ENCODE data around the gene CHD1L.

Gene CHD1L

DNA sequence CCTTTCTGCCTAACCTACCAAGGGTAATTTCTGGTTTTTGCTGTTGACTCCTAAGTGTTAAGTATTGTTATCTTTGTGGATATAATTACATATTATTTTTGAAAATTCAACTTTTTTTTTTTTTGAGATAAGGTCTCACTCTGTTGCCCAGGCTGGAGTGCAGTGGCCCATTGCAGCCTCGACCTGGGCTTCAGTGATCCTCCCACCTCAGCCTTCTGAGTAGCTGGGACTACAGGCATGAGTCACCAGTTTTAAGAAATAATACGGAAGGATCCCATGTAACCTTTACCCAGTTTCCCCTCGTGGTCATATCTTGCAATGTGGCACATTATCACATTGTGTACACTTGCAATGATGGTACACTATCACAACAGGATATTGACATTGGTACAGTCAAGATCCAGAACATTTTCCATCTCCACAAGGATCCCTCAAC lies 3.1 kb downstream of the CHD1L start:
- H3K27me3 ChIP-seq = no peaks in the 10 kb centered on the region
- peaks cover 40 to 61% (median 51%) of the 10 kb centered on the region in 10 experiments for H3K4me1 ChIP-seq
- H3K9me3 ChIP-seq (replicated peaks in 1 of 11) = peaks cover 0 to 31% (median 21%) of the 10 kb centered on the region in 11 experiments; a peak in 14 of 22 replicates
- peaks cover 0 to 36% (median 13%) of the 10 kb centered on the region in 11 experiments; a peak in 10 of 22 replicates for H3K36me3 ChIP-seq
- H3K27ac ChIP-seq = peak overlapping the region in 2 of 11 experiments; percentile 20 to 28; a peak in 3 of 22 replicates
- peak overlapping the region; percentile 69 to 99 (median 89); a peak in 21 of 22 replicates for H3K4me2 ChIP-seq
- H3K4me3 ChIP-seq = peak overlapping the region in 2 of 10 experiments; percentile 0 to 12; a peak in 2 of 20 replicates
- H4K20me1 ChIP-seq = peaks cover 0 to 74% (median 57%) of the 10 kb centered on the region in 11 experiments; a peak in 18 of 22 replicates
- TF ChIP-seq Cebpa-rat (IDR thresholded peaks at IDR 0.05) = no peak
- no peak overlapping the region for H3K9ac ChIP-seq

DNA sequence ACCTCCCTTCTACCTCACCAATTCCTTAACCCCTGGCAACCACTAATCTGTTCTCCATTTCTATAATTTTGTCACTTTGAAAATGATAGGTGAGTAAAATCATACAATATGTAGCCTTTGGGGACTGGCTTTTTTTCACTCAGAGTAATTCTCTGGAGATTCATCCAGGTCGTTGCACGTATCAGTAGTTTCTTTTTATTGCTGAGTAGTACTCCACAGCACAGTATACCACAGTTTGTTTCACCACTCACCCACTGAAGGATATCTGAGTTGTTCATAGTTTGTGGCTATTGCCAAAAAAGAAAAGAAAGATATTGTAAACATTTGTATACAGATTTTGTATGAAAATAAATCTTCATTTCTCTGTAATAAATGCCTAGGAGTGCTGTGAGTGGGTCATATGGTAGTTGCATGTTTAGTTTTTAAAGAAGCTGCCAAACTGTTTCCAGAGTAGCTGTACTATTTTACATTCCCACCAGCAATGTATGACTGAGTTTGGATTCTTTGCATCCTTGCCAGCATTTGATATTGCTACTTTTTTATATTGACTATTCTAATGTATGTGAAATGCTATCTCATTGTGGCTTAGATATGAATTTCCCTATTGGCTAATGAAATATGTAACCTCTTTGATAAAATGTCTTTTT lies 3.7 kb downstream of the CHD1L start:
- peak overlapping the region in 8 of 11 experiments; percentile 69 to 99 (median 88); a peak in 16 of 22 replicates for H3K4me2 ChIP-seq
- H3K36me3 ChIP-seq = peaks cover 0 to 41% (median 18%) of the 10 kb centered on the region in 11 experiments; a peak in 12 of 22 replicates
- H3K9me3 ChIP-seq (replicated peaks in 1 of 11) = peaks cover 0 to 33% (median 21%) of the 10 kb centered on the region in 11 experiments; a peak in 14 of 22 replicates
- peaks cover 0 to 79% (median 63%) of the 10 kb centered on the region in 11 experiments; a peak in 18 of 22 replicates for H4K20me1 ChIP-seq
- no peak overlapping the region for H3K4me3 ChIP-seq
- peaks cover 40 to 61% (median 54%) of the 10 kb centered on the region in 10 experiments for H3K4me1 ChIP-seq
- TF ChIP-seq Cebpa-rat (IDR thresholded peaks at IDR 0.05) = no peak
- H3K27ac ChIP-seq = peak overlapping the region in 4 of 11 experiments; percentile 10 to 79 (median 30); a peak in 5 of 22 replicates
- H3K9ac ChIP-seq = peak overlapping the region in 1 of 11 experiments; percentile 21; a peak in 1 of 22 replicates
- H3K27me3 ChIP-seq = no peaks in the 10 kb centered on the region

DNA sequence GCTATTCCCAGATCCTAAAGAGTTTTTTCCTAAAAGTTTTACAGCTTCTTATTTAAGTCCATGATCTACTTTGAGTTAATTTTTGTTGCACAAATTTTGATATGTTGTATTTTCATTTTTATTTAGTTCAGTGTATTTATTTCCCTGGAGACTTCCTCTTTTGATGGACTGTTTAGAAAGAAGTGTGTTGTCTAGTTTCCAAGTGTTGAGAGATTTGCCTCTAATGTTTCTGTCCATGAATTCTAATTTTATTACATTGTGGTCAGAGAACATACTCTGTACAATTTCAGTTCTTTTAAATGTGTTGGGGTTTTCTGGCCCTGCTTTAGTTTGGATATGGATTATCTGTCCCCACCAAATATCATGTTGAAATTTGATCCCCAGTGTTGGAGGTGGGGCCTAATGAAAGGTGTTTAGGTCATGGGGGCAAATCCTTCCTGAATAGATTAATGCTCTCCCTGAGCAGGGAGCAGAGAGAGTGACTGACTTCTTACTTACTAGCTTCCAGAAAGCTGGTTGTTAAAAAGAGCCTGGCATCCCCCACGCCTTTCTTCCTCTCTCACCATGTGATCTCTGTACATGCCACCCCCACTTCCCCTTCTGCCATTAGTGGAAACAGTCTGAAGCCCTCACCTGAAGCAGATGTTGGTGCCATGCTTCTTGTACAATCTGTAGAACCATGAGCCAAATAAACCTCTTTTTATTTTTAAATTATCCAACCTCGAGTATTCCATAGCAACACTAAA lies 4.6 kb downstream of the CHD1L start:
- H4K20me1 ChIP-seq = peaks cover 0 to 88% (median 72%) of the 10 kb centered on the region in 11 experiments; a peak in 18 of 22 replicates
- peak overlapping the region in 5 of 11 experiments; percentile 2 to 60 (median 47); a peak in 5 of 22 replicates for H3K9ac ChIP-seq
- peak overlapping the region in 8 of 11 experiments; percentile 23 to 79 (median 50); a peak in 12 of 22 replicates for H3K27ac ChIP-seq
- peaks cover 0 to 51% (median 26%) of the 10 kb centered on the region in 11 experiments; a peak in 17 of 22 replicates for H3K36me3 ChIP-seq
- no peaks in the 10 kb centered on the region for H3K27me3 ChIP-seq
- H3K4me3 ChIP-seq = peak overlapping the region in 5 of 10 experiments; percentile 5 to 36 (median 14); a peak in 5 of 20 replicates
- peaks cover 0 to 33% (median 21%) of the 10 kb centered on the region in 11 experiments; a peak in 14 of 22 replicates for H3K9me3 ChIP-seq (replicated peaks in 1 of 11)
- H3K4me1 ChIP-seq = peaks cover 36 to 55% (median 49%) of the 10 kb centered on the region in 10 experiments
- H3K4me2 ChIP-seq = peak overlapping the region; percentile 60 to 99 (median 81)
- TF ChIP-seq Cebpa-rat (IDR thresholded peaks at IDR 0.05) = no peak

DNA sequence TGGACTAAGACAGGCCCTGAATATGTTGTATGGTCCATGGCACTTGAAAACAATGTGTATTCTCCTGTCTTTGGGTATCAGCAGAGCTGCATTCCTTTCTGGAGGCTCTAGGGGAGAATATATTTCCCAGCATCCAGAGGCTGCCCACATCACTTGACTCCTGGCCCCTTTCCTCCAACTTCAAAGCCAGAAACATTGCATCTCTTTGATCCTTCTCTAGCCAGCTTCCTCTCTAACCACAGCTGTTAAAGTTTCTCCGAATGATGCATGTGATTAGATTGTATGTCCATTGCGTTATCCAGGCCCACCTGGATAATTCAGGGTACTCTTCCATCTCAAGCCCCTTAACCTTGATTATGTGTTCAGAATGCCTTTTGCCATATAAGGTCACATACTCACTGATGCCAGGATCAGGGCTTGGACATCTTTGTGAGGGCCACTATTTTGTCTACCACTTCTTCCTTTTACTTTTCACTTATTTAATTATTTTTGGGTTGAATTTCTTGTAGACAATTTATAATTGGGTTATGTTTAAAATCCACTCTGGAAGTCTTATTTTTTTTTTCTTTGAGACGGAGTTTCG lies 5.3 kb downstream of the CHD1L start:
- TF ChIP-seq Cebpa-rat (IDR thresholded peaks at IDR 0.05) = no peak
- Histone ChIP-seq H3K27me3 (no peaks in the 10 kb centered on the region), H3K4me1 (peaks cover 34 to 54% (median 47%) of the 10 kb centered on the region in 10 experiments), H3K4me3 (peak overlapping the region in 4 of 10 experiments; percentile 7 to 36 (median 19); a peak in 2 of 20 replicates), H3K36me3 (peaks cover 4 to 57% (median 33%) of the 10 kb centered on the region in 11 experiments; a peak in 21 of 22 replicates), H3K9ac (0 out of 22 replicates have a peak overlapping the region, but pooled peaks of 2 of the 11 experiments have one; percentile 47 to 54), H4K20me1 (peaks cover 0 to 95% (median 79%) of the 10 kb centered on the region in 11 experiments; a peak in 18 of 22 replicates), H3K27ac (peak overlapping the region in 8 of 11 experiments; percentile 23 to 79 (median 50); a peak in 11 of 22 replicates), H3K4me2 (peak overlapping the region; percentile 60 to 99 (median 81)), H3K9me3 (replicated peaks in 1 of 11) (peaks cover 0 to 36% (median 21%) of the 10 kb centered on the region in 11 experiments; a peak in 14 of 22 replicates)

DNA sequence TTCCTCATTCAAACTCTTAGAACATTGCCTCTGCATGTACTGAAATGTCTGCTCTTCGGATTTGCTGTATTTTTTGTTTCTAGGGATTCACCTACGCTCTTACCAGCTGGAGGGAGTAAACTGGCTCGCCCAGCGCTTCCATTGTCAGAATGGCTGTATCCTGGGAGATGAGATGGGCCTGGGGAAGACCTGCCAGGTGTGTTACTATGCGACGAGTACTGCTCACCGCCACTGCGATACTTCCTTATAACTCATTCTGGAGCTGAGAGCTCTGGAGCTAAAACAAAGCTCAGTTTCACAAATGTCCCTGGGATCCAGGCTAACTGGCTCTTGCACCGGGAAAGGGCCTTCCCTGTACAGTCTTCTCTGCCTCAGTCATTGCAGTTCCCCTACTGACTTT lies 10.1 kb downstream of the CHD1L start:
- no peak overlapping the region for H3K9ac ChIP-seq
- H3K27ac ChIP-seq = no peak overlapping the region
- peaks cover 43 to 88% (median 69%) of the 10 kb centered on the region in 11 experiments for H3K36me3 ChIP-seq

DNA sequence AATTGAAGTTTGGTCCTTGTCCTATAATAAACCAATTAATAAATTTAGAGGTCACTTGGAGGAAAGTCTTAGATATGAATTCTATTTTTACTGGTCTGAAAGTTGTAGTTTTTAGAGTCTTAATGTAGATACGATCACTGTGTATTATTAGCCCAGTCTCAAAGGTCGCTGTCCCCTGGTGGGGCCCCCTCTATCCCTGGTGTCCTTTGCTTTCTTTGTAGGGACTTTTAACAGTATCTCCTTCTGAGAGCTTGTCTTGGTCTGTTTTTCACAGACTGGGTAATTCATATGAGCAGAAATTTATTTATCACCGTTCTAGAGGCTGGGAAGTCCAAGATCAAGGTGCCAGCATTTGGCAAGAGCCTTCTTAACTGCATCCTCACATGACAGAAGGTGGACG lies 18.5 kb downstream of the CHD1L start:
- no peak overlapping the region for H3K27ac ChIP-seq

More for the DNA sequence above, 10.1 kb downstream of the CHD1L start:
- Histone ChIP-seq H3K27me3 (no peaks in the 10 kb centered on the region), H3K4me3 (no peak overlapping the region), H3K4me1 (peaks cover 3 to 18% (median 13%) of the 10 kb centered on the region in 10 experiments), H4K20me1 (peaks cover 0 to 94% (median 61%) of the 10 kb centered on the region in 11 experiments; a peak in 19 of 22 replicates), H3K4me2 (no peak overlapping the region), H3K9me3 (replicated peaks in 1 of 11) (peaks cover 0 to 39% (median 20%) of the 10 kb centered on the region in 11 experiments; a peak in 14 of 22 replicates)
- no peak for TF ChIP-seq Cebpa-rat (IDR thresholded peaks at IDR 0.05)

DNA sequence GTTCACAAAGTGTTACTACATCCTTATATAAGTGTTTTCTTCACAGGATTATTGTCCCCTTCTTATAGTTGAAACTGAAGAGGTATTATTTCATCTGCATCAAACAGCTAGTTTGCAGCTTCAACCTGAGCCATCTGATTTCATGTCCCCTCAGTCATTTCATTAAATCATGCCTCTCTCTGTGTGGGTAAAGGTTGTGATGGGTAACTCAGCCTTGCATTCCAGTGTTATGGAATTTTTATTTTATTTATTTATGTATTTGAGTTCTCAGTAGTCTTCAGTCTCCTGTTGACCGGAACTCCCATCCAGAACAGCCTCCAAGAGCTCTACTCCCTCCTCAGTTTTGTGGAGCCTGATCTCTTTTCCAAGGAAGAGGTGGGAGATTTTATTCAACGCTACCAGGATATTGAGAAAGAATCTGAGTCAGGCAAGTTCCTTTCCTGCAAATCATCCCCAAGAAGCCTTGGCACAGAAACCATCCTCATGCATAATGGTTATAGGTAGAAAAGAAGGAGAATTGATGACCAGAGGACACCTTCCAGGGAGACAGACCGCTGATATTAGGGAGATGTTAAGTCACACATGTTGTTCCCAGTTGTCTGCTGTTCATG lies 21.8 kb downstream of the CHD1L start:
- H3K9me3 ChIP-seq (replicated peaks in 1 of 11) = no peaks in the 10 kb centered on the region
- H3K4me2 ChIP-seq = no peak overlapping the region
- no peak overlapping the region for H3K4me3 ChIP-seq
- H3K36me3 ChIP-seq = peaks cover 96 to 100% (median 99%) of the 10 kb centered on the region in 11 experiments
- no peak overlapping the region for H3K9ac ChIP-seq
- no peaks in the 10 kb centered on the region for H3K27me3 ChIP-seq
- no peak overlapping the region for H3K27ac ChIP-seq
- H4K20me1 ChIP-seq = peaks cover 0 to 12% (median 0%) of the 10 kb centered on the region in 11 experiments; a peak in 4 of 22 replicates
- TF ChIP-seq Cebpa-rat (IDR thresholded peaks at IDR 0.05) = no peak
- H3K4me1 ChIP-seq = 0 out of 20 replicates have a peak, but pooled peaks cover 0 to 11% (median 0%) of the 10 kb centered on the region in 10 experiments

More for the DNA sequence above, 18.5 kb downstream of the CHD1L start:
- 0 out of 20 replicates have a peak, but pooled peaks cover 0 to 9% (median 0%) of the 10 kb centered on the region in 10 experiments for H3K4me1 ChIP-seq
- H4K20me1 ChIP-seq = peaks cover 0 to 37% (median 11%) of the 10 kb centered on the region in 11 experiments; a peak in 12 of 22 replicates
- H3K27me3 ChIP-seq = no peaks in the 10 kb centered on the region
- no peak overlapping the region for H3K9ac ChIP-seq
- peaks cover 81 to 100% (median 94%) of the 10 kb centered on the region in 11 experiments for H3K36me3 ChIP-seq
- no peak for TF ChIP-seq Cebpa-rat (IDR thresholded peaks at IDR 0.05)
- no peak overlapping the region for H3K4me3 ChIP-seq
- H3K4me2 ChIP-seq = no peak overlapping the region
- no peaks in the 10 kb centered on the region for H3K9me3 ChIP-seq (replicated peaks in 1 of 11)
